ENCODE data around the gene COL5A1.

COL5A1 gene

DNA sequence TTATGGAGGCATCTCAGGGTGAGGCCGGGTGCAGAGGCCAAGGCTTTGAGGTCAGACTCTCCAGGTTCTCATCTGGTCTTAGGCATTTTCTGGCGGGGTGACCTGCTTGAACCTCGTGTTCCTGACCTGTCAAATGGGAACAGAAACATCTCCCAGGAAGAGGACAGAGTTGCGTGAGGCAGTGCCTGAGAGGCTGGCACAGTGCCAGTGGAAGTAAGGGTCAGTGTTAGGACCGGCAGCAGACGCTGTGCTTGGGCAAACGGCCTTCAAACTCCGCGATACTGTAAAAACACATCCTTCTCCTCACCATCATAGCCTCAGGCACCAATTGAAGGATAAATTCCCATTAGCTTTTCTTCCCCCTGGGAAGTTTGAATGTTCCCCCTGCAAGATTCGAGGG is 183.4 kb downstream of the COL5A1 start:
- no peak for DNase-seq

DNA sequence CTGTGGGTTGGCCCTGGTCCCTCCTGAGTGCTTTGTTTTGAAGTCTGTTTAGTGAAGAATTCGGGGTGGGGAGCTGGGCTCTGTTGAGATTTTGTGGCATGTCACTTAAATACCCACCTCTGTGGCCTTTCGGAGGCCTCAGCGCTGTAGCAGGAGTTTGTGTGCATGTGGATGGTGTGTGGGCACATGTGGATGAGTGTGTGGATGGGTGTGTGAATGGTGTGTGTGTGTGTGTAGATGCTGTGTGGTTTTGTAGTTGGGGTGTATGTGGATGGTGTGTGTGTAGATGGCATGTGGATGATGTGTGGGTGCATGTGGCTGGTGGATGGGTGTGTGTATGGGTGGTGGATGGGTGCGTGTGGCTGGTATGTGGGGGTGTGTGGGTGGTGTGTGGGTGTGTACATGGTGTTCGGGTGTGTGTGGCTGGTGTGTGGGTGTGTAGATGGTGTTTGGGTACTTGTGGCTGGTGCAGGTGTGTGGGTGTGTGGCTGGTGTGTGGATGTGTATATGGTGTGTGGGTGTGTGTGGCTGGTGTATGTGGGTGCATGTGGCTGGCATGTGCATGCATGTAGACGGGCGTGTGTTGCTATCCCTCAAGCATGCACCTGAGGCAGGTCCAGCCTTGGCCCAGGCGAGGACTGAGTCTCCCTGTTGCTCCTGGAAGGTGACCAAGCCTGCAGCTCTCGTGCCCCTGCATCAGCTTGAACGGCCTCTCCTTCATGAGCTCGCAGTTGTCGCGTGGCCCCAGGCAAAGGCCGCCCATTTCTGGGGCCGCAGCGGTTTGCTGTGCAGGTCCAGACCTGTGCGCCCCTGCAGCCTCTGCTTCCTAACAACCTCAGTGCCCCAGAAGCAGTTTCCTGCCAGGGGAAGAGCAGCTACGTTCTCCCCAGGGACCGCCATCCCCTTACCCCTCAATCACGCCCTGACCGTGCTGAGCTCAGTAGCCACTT is 185.0 kb downstream of the COL5A1 start:
- no peak for DNase-seq

DNA sequence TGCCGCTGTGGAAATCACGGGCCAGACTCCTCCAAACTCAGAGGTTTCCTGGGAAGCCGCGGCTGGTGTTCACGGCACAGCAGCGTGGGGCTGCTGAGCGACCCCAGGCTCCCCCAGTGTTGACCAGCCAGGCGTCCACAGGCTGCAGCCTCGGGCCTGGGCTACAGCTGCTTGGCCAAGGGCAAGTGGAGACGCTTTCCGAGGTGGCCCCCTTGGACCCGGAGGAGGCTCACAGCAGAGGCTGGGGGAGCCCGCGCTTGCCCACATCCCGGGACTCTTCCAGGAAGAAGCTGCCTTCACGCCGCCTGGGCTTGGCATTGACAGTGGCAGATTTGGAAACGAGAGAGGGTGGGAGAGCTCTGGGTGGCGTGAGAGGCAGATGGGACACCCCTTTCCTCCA is 186.0 kb downstream of the COL5A1 start:
- DNase-seq = no peak

DNA sequence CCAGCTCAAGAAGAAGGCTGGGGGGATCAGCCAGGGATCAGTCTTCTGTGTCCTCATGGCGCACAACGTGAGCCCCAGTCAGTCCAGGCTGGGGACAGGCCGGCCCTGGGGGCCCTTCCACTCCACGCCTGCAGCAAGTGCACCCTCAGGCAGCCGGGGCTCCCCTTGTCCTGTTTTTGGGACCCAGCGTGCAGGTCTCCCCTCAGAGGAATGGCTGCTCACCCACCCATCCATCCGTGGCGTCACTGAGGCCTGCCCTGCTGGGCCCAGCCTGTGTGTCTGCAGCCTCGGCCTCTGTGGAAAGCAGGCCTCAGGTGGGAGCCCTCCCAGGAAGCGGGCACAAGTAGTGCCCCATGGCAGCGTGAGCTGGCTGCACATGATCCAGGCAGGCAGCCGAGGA is 186.4 kb downstream of the COL5A1 start:
- DNase-seq = no peak

DNA sequence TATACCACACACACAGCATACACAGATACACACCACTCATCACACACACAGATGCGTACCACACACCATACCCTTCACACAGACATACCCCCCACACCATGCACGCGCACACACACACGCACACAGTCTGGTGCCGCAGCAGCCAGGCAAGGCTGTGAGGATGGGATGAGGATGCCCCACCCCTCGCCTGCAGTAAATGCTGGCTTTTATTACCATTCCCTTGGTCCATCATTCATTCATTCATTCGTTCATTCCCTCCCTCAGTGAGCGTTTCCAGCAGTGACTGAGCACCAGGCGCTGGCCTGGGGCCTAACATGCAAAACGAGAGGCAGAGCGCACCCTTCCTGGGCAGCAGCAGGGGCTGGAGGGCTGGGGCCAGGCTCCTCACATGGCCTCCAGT is 187.3 kb downstream of the COL5A1 start:
- no peak for DNase-seq

DNA sequence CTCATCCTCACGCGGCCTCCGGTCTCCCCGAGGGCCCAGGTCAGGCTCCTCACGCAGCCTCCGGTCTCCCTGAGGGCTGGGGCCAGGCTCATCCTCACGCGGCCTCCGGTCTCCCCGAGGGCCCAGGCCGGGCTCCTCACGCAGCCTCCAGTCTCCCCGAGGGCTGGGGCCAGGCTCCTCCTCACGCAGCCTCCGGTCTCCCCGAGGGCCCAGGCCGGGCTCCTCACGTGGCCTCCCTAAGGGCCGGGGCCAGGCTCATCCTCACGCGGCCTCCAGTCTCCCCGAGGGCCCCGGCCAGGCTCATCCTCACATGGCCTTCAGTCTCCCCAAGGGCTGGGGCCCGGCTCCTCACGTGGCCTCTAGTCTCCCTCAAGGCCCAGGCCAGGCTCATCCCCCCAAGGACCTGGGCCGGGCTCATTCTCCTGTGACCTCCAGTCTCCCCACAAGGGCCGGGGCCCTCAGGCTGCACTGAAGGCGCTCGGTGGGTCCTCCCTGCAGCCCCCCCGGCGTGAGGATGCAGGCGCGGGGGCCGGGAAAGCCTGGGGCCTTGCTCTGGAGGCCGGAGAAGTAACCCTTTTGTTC is 187.8 kb downstream of the COL5A1 start:
- DNase-seq = no peak

DNA sequence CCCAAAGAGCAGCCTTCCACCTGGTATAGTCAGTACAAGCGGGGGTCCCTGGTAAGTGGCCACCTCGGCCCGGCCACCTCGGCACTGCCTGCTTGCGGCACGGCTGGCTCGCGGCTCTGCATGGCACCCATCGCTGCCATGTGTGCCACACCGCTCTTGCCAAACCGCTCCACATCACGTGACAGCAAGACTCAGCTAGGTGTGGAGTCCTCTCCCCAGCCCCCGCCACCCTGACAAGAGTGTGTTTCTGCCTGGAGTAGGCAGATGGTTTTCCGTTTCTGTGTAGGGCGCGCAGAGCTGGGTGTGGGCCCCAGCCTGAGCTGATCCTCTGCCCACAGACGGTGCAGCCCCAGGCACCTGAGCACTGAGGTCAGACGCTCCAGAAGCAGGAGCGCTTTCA is 188.5 kb downstream of the COL5A1 start:
- no peak for DNase-seq

DNA sequence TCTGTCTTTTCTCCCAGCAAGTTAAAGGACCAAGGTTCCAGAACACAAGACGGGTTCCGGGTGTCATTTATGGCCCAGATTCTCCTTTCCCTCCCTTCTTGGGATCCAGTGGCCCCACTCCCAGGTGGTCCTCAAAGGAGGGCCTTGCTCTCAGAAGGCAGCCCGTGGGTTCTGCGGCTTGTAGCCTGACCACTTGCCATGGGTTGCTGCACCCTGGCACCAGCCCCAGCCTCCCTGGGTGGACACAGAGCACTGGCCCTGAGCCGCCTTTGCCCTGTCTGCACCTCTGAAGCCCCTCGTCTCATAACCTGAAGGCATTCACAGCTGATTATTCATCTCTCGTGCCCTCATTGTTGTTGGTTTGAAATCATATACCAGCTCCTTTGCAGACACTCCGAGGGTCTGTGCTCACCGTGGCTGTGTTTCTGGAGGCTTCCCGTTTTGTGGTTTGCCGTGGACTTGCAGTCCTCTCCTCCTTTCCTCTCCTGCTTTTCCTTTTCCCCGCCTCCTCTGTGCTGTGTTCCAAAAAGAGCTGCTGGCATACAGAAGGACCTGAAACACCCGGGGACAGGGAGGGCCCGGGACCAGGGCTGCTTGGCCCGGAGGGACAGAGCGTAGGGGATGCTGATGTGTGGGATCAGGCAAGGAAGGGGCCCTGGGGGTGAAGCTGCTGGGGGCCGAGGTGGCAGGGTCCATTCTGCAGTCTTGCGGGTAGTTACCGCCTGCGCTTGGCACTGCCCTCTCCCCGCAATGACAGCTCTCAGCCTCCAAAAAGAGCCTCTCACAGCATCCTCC is 189.5 kb downstream of the COL5A1 start:
- no peak for DNase-seq

DNA sequence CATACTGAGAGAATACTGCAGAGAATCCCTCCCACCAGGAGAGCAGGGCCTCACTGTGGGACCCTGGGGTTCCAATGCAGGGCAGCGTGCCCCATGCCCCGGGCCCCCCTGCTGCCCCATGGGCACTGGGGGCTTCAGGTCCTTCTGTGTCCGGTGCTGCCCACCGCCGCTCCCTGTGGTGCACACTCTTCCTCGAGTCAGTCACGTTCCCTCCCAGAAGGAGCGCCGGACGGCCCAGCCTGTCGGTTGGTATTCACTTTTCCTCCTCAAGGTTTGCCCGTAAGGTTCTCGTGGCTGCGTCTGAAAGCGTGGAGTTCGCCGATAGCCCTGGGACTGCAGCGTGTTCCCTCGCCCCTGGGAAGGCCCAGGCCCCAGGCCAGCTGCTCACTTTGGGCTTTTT is 190.9 kb downstream of the COL5A1 start:
- no peak for DNase-seq

DNA sequence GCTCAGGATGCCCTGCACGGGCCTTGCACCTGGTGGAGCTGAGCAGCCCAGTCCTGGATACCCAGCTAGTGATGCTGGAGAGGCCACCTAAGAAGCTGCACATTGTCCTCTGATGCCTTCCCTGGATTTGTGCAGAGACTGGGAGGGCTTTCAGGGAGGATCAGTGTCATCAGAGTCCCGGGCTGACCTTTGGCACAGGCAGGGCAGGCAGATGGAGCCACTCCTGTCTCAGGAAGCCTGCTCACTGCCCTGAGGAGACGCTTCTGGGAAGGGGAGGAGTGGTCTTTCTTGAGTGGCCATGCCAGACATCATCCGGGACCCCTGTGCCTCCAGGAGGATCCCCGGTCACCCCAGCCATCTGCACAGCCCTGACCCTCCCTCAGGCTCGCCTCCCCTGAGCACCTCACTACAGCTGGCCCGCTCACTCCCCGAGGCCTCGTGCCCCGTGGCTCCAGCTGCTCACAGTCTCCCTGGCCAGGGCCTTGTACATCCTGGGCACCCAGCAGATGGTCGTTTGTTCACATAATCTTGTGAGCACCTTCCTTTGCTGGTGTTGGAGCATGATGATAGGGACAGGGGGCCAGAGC is 191.8 kb downstream of the COL5A1 start:
- no peak for DNase-seq

DNA sequence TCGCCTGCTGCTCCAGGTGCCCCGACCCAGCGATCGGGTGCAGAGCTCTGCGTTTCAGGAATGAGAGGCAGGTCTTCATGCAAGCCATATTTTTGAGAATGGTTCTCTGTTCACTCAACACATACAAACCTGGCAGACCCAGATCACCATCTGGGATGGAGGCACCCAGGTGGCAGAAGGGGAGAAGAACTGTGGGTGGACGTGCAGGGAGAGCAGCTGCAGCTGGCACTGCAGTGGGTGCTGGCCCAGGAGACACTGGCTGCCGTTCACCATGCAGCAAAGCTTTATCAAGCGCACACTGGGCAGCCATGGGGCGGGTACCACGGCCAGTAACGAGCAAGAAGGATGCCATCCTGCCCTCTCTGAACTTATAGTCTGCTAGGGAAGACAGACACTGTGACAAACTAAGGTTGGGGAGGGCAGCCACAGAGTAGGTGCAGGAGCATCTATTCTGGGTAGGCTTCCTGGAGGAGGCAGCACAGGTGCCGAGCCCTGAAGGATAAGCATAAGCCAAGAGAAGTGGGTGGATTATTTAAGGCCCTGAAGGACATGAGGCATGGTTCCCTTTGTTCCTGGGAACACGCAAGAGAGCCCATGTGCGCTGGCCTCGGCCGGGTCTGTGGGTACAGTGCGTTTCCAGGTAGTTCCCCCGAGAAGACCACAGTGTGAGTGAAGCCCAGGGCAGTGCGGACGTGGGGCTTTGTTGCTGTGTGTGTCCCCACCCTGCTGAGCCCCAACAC is 192.8 kb downstream of the COL5A1 start:
- DNase-seq = no peak

DNA sequence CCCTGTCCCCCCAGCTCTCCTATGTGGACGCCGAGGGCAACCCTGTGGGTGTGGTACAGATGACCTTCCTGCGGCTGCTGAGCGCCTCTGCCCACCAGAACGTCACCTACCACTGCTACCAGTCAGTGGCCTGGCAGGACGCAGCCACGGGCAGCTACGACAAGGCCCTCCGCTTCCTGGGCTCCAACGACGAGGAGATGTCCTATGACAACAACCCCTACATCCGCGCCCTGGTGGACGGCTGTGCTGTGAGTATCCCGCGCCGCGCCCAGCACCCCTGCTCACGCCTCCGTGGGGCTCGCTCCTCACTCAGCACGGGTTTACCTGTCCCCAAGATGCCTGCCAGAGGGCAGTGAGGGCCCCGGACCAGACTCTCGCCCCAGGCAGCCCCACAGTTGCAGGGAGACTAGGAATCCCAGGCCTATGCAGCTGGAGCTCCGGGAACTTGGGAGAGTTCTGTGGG is 193.4 kb downstream of the COL5A1 start:
- DNase-seq = no peak

DNA sequence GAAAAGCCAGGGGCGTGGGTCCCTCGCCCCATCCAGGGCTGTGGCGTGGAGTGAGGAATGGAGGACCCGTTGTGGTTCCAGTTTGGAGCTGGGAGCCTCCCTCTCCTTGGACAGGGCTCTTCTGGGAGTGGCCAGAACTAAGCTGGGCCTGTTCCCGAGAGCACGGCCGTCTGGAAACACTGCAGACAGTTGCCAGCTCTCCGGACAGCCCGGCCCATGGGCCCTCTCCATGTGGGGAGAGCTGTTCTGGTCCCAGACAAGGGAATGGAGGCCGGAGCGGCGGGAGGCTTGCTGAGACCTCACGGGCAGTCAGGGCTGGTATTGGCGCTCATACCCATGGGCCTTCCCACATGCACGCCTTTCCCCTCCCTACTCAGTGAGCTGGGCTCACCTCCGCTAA is 193.8 kb downstream of the COL5A1 start:
- DNase-seq = no peak

DNA sequence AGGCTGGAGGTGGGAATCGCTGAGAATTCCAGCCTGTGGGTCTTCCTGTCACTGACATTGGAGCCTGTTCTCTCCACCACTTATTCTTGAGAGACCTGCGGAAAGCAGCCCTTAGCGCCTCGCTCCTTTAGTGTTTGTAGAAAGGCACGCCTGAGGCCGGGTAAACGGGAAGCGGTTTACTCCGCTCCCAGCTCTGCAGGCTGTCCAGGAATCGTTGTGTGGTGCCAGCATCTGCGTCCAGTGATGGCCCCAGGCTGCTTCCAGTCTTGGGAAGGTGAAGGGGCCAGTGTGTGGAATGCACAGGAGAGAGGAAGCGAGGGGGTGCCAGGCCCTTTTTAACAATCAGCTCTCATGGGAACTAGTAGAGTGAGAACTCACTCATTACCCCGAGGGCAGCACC is 194.4 kb downstream of the COL5A1 start:
- DNase-seq = no peak

DNA sequence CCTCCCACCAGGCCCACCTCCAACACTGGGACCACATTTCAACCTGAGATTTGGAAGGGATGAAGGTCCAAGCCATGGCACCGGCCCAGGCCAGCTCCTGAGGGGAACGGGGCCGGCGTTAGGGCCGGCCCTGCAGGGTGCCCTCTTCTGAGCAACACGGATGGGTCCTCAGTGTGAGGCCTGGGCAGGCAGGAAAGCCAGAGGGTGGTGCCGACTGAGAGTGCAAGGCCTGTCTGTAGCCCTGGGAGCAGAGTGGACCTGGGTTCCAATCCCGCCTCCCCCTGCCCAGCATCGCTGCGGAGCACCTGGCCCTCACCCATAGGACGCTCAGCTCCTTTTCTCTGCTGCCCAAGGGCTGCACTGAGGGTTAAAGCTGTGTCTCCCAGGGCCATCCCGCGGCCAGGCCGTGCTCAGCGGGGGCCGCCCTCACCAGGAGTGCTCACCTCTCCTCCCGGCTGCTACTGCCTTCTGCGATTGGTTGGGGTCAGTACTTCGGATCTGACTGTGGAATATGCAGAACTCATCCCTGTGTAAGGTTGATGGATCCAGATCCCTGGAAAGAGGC is 194.9 kb downstream of the COL5A1 start:
- DNase-seq = no peak

DNA sequence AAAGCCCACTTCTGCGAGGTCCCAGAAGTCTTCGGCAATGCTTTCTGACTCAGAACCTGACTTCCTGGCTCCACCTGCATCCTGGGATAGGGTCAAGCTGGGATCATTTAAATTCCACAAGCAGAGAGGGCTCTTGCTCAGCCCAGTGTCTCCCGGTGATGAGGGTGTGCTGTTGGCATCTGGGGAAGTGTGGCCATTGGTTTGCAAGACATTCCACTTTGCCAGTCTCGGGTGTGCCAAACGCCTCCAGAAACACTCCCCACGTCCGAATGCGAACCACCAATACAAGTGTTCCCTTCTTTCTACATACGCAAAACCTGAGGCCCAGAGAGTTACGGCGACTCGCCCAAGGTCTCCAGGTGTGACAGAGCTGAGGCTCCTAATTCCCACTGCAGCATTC is 195.9 kb downstream of the COL5A1 start:
- no peak for DNase-seq

DNA sequence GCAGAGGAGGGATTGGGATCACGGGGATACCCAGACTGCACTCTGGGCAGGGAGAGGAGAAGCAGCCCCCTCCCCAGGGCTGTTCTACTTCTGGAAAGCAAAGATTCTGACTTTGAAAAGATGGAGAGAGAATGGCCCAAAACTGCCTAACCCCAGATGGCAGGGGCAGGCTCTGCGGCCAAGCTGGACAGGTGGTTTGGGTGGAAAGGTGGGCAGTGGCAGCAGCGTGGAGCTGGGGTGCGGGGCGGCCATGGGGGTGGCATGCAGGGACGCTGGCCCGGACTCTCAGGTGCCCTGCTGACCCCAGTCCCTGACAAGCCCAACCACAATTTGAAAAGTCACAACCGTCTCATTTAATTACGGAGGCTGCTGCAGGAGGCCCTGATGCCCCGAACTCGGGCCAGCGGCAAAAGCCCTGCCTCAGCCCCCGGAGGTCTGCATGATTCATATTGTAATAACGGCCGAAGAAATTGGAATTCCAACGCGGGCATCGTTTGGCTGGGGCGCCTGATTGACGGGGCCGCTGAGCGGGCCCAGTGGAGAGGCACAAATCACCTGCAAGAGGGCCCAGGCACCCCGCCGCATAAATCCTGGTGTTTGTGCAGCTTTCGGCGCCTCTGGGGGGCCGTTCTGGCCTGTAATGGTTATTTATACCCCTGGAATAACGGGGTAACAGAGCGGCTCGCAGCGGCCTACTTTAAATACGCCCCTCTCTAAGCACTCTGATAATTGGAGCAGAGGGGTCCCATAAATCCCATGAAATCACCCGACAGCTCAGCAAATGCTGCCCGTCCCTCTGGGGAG is 197.2 kb downstream of the COL5A1 start:
- DNase-seq = no peak

DNA sequence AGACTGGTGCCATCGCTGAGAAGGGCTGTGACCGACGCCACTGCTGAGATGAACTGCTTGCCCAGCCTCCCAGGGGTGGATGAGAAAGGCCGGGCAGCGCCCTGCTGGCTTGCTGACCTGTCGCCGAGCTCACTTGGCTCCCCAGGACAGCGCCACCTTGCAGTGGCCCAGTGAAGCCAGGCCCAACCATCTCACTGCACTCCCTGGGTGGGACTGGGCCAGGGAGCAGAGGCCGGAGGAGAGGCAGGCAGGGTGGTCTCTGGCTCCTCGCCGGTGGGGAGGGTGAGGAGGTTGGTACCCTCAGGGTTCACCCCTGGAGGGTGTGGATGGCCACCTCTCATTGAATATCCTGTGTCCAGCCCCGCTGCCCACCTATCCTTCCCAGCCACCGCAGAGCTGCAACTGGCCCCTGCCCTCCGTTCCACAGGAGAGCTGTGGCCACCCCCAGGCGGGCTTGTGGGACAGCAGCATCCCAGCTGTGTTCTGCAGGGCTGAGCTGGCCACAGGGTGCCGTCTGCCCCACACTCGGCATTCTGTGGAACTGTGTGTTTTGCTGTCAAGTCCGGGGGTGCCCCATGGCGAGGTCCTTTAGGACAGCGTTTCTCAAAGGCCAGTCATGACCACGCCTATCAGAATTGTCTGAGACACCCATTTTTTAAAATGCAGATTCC is 198.0 kb downstream of the COL5A1 start:
- DNase-seq = no peak

DNA sequence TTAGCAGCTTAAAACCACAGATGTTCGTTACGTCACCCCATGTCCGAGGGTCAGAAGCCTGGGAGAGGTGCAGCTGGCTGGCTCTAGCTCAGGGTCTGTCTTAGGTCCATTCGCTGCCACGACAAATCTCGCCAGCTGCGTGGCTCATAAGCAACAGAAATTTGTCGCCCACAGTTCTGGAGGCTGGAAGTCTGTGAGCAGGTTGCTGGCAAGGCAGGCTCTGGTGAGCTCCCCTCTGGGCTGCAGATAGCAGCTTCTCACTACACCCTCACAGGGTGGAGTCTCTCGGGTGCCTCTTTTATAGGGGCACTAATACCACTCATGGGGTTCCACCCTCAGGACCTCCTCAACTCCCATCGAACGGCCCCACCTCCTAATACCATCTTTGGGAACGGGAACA is 198.9 kb downstream of the COL5A1 start:
- no peak for DNase-seq

DNA sequence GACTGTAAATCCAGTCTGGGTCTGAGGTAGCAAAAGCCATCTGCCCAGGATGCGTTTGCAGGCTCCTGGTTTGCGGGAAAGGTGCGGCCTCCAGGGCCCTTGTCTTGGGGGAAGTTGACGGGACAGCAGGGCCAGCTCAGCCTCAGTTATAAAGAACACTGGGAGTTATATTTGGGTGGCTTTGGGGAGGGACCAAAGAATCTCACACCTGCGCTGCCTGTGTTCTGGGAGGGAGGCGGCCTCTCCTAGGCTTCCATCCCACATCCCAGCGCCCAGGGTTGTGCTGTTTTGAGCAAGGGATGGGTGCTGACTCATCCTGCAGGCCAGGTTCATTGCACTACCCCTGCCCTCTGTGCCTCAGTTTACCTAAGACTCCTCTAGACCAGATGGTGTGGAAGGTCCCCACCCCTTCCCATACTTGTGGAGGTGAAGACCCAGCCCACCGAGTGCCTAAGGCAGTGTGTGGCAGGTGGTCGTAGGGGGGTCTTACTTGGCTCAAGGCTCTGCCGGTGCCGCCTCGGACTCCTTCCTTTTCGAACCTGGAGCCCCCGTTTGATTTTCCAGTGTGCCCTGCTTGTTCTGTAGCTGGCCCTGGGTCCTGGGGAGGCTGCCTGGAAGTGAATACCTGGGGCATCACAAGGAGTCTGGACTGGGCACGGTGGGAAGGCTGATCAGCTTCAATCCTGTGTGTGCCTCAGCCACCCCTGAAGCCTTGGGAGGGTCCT is 199.7 kb downstream of the COL5A1 start:
- DNase-seq = no peak

Data from left hindlimb (tissue), 1 donor.